ENCODE results near the gene PARP2. TPM values are rescaled to one million over a fixed set of nuclear protein-coding genes. Genes with fewer than 3 reads are reported as not detected.

Gene PARP2
- 22.7 and 25.3 TPM in 2 replicates for total RNA-seq
- long read RNA-seq, transcript PARP2-202 (16 exons, 1,881 nt), result major isoform, 71 of 97 reads
- long read RNA-seq, partial matches to known transcripts, result 15 of 97 reads
- long read RNA-seq, other reads (novel, unspliced or antisense), result 9 of 97 reads

DNA sequence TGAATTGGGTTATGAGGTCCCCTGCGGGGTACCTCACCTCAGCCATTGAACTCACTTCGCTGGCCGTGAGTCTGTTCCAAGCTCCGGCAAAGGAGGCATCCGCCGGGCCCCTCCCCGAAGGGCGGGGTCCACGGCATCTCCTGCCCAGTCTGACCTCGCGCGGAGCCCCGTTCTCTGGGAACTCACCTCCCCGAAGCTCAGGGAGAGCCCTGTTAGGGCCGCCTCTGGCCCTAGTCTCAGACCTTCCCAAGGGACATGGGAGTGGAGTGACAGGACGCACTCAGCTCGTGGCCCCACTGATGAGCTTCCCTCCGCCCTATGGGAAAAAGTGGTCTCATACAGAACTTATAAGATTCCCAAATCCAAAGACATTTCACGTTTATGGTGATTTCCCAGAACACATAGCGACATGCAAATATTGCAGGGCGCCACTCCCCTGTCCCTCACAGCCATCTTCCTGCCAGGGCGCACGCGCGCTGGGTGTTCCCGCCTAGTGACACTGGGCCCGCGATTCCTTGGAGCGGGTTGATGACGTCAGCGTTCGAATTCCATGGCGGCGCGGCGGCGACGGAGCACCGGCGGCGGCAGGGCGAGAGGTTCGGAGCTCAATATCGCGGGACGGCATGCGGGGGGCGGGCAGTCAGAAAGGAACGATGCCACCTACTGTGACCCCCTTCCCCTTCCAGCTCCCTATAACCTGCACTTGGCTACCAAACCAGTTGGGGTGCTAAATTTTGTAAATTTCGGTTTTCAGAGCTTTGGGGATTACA, at the start of gene PARP2:
Gene PARP2, plus strand, starts transcription at position 544 of the 770 bp plus-strand sequence. Its CDS starts 7 bp downstream, at position 551.
- peak; percentile 99 for DNase-seq (ENCODE audit: extremely low spot score, unreplicated experiment)
- H3K9me3 Mint-ChIP-seq (ENCODE audit: unreplicated experiment), result no peaks in the 10 kb centered on the region
- peak within 1 kb of the TSS; percentile 96 for H3K27ac Mint-ChIP-seq (ENCODE audit: unreplicated experiment)
- no peak for TF ChIP-seq CTCF (IDR thresholded peaks at IDR 0.05)
- peaks cover 9% of the 10 kb centered on the region for H3K4me1 Mint-ChIP-seq (ENCODE audit: unreplicated experiment)
- H3K4me3 Mint-ChIP-seq (ENCODE audit: unreplicated experiment), result peak within 1 kb of the TSS; percentile 90
- H3K36me3 Mint-ChIP-seq (ENCODE audit: unreplicated experiment), result peaks cover 9% of the 10 kb centered on the region
- peaks cover 6% of the 10 kb centered on the region for H3K27me3 Mint-ChIP-seq (ENCODE audit: unreplicated experiment)

GRCh38 chr14:20294636-20295035, 48.8 kb upstream of the PARP2 start:
- no peak for DNase-seq (ENCODE audit: extremely low spot score, unreplicated experiment)
- no peaks in the 10 kb centered on the region for H3K4me1 Mint-ChIP-seq (ENCODE audit: unreplicated experiment)
- no peak overlapping the region for H3K4me3 Mint-ChIP-seq (ENCODE audit: unreplicated experiment)
- TF ChIP-seq CTCF (IDR thresholded peaks at IDR 0.05), result no peak
- H3K27me3 Mint-ChIP-seq (ENCODE audit: unreplicated experiment), result no peaks in the 10 kb centered on the region
- peaks cover 54% of the 10 kb centered on the region for H3K36me3 Mint-ChIP-seq (ENCODE audit: unreplicated experiment)
- no peaks in the 10 kb centered on the region for H3K9me3 Mint-ChIP-seq (ENCODE audit: unreplicated experiment)
- H3K27ac Mint-ChIP-seq (ENCODE audit: unreplicated experiment), result no peak overlapping the region

DNA sequence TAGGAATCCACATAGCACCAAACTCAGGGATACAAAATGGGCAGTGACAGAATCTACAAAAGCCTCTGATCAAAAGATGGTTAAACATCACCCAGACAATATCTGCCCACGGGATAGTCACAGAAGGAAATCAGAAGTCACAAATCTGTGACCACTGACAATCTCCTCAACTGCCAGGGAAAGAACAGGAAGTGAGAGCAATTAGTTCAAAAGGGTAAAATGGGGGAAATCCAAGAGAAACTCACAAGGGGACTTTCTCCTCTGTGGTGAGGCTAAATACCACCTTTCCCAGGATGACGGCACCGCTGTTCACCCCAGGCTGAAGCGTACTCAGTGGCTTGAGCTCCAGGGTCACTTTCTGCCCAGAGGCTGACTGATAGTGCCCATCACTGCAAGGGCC, 48.4 kb upstream of the PARP2 start:
- H3K27me3 Mint-ChIP-seq (ENCODE audit: unreplicated experiment), result no peaks in the 10 kb centered on the region
- TF ChIP-seq CTCF (IDR thresholded peaks at IDR 0.05), result no peak

GRCh38 chr14:20302042-20302755, 41.2 kb upstream of the PARP2 start:
- Mint-ChIP-seq H3K4me3 (ENCODE audit: unreplicated experiment) (no peak overlapping the region), H3K27ac (ENCODE audit: unreplicated experiment) (peak overlapping the region; percentile 50), H3K36me3 (ENCODE audit: unreplicated experiment) (peaks cover 30% of the 10 kb centered on the region), H3K9me3 (ENCODE audit: unreplicated experiment) (no peaks in the 10 kb centered on the region), H3K4me1 (ENCODE audit: unreplicated experiment) (peaks cover 30% of the 10 kb centered on the region), H3K27me3 (ENCODE audit: unreplicated experiment) (no peaks in the 10 kb centered on the region)
- no peak for DNase-seq (ENCODE audit: extremely low spot score, unreplicated experiment)
- no peak for TF ChIP-seq CTCF (IDR thresholded peaks at IDR 0.05)

More for the DNA sequence above, 48.4 kb upstream of the PARP2 start:
- H3K9me3 Mint-ChIP-seq (ENCODE audit: unreplicated experiment), result no peaks in the 10 kb centered on the region
- DNase-seq (ENCODE audit: extremely low spot score, unreplicated experiment), result no peak
- peaks cover 50% of the 10 kb centered on the region for H3K36me3 Mint-ChIP-seq (ENCODE audit: unreplicated experiment)
- no peaks in the 10 kb centered on the region for H3K4me1 Mint-ChIP-seq (ENCODE audit: unreplicated experiment)
- no peak overlapping the region for H3K4me3 Mint-ChIP-seq (ENCODE audit: unreplicated experiment)
- H3K27ac Mint-ChIP-seq (ENCODE audit: unreplicated experiment), result no peak overlapping the region

Data from osteocyte (in vitro differentiated cells).